GM21367 (cell line): ENCODE measurements around the gene LRRFIP2.
"Not testable (repeated sequence)": the region's sequence is repeated elsewhere in the genome, so short reads cannot be mapped to it uniquely, and the experiment has no call there.

Experiments
- ATAC-seq: cut with Tn5 transposase; IDR thresholded peaks from one replicate; pipeline ENCODE4 v1.9.1; 2021; ENCODE audit not compliant: unreplicated experiment

Gene LRRFIP2

GRCh38 chr3:37174532-37175126, at the start of gene LRRFIP2:
TSS of gene LRRFIP2 (minus strand) at chr3:37174582. CDS start at chr3:37148983, 25,599 bp downstream.
- no peak for ATAC-seq

GRCh38 chr3:37223576-37223975, 49.2 kb upstream of the LRRFIP2 start:
- ATAC-seq = no peak

- ATAC-seq = no peak
These were observed 48.8 kb upstream of the LRRFIP2 start for GRCh38 chr3:37223141-37223558.

GRCh38 chr3:37222542-37222941, 48.2 kb upstream of the LRRFIP2 start:
- not testable (repeated sequence) for ATAC-seq

GRCh38 chr3:37221407-37221806, 47.0 kb upstream of the LRRFIP2 start:
- ATAC-seq = no peak

- no peak for ATAC-seq
These were observed 44.9 kb upstream of the LRRFIP2 start for GRCh38 chr3:37219266-37219665.

GRCh38 chr3:37218206-37218605, 43.8 kb upstream of the LRRFIP2 start:
- no peak for ATAC-seq

- ATAC-seq = no peak
These were observed 42.9 kb upstream of the LRRFIP2 start for GRCh38 chr3:37217098-37217849.

- ATAC-seq = no peak
These were observed 42.3 kb upstream of the LRRFIP2 start for GRCh38 chr3:37216597-37217097.

- no peak for ATAC-seq
These were observed 39.7 kb upstream of the LRRFIP2 start for GRCh38 chr3:37214076-37214475.

- ATAC-seq = no peak
These were observed 35.8 kb upstream of the LRRFIP2 start for GRCh38 chr3:37210230-37210629.

GRCh38 chr3:37208576-37208975, 34.2 kb upstream of the LRRFIP2 start:
- not testable (repeated sequence) for ATAC-seq

- not testable (repeated sequence) for ATAC-seq
These were observed 33.6 kb upstream of the LRRFIP2 start for GRCh38 chr3:37208008-37208407.

GRCh38 chr3:37206041-37206440, 31.7 kb upstream of the LRRFIP2 start:
- ATAC-seq = not testable (repeated sequence)

GRCh38 chr3:37204314-37204713, 29.9 kb upstream of the LRRFIP2 start:
- no peak for ATAC-seq

- ATAC-seq = no peak
These were observed 27.7 kb upstream of the LRRFIP2 start for GRCh38 chr3:37202035-37202434.

- ATAC-seq = no peak
These were observed 25.8 kb upstream of the LRRFIP2 start for GRCh38 chr3:37200141-37200540.

GRCh38 chr3:37198996-37199395, 24.6 kb upstream of the LRRFIP2 start:
- no peak for ATAC-seq

- no peak for ATAC-seq
These were observed 24.2 kb upstream of the LRRFIP2 start for GRCh38 chr3:37198547-37198946.

- no peak for ATAC-seq
These were observed 23.5 kb upstream of the LRRFIP2 start for GRCh38 chr3:37197810-37198371.

- ATAC-seq = no peak
These were observed 20.2 kb upstream of the LRRFIP2 start for GRCh38 chr3:37194533-37194932.

- ATAC-seq = no peak
These were observed 16.3 kb upstream of the LRRFIP2 start for GRCh38 chr3:37190667-37191066.
